Brain microvascular endothelial cell (primary cell): ENCODE results near the gene PLA2G4C.

ENCODE experiments used
- DNase-seq: peaks from one replicate; pipeline ENCODE4 v3.0.0-alpha.2; 2020
- H3K27ac ChIP-seq: fragments of 250-450 bp; sonication (Bioruptor Pico); 2 replicates; pipeline ENCODE4 v1.5.1; 2020; ENCODE audit warnings: mild to moderate bottlenecking, moderate library complexity
- H3K27me3 ChIP-seq: fragments of 250-450 bp; sonication (Bioruptor Pico); replicated peaks from 2 replicates; pipeline ENCODE4 v1.5.1; 2020; ENCODE audit warnings: mild to moderate bottlenecking
- H3K36me3 ChIP-seq: fragments of 250-450 bp; sonication (Bioruptor Pico); replicated peaks from 2 replicates; pipeline ENCODE4 v1.5.1; 2020; ENCODE audit warnings: mild to moderate bottlenecking
- H3K4me3 ChIP-seq: 2 replicates; pipeline ENCODE4 v1.5.1; 2011; ENCODE audit warnings: low read depth, mild to moderate bottlenecking, control low read depth, low read length, moderate library complexity
- in situ Hi-C: cut with HindIII; loops from 2 replicates; pipeline ENCODE4 v1.10.0; 2017; ENCODE audit warnings: low sequenced_read_pairs, low pct_ligation_motif_present
- TF ChIP-seq, protein P1 (sequence below): IDR thresholded peaks from 2 replicates; pipeline ENCODE4 v1.5.1; 2011; ENCODE audit warnings: low read depth, mild to moderate bottlenecking, moderate library complexity, low read length, control low read depth, inconsistent platforms; ENCODE audit errors: missing control alignments

Gene PLA2G4C

DNA sequence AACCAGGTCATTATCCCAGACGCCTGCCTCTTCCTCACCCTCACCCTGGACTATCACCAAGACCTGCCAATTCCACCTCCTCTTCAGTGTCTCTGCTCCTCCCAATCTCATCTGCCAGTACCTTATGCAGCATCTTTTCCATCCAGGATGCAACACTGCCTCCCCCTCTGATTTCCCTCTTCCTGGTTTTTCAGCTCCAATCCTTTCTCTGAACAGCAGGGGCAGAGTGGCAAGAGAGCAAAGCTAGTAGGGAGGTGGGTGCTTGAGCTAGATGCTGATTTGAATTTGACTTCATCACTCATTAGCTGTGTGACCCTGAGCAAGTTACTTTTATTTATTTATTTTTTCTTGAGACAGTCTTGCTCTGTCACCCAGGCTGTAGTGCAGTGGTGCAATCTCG, 41.2 kb downstream of the PLA2G4C start:
- Histone ChIP-seq H3K27me3 (no peaks in the 10 kb centered on the region), H3K4me3 (no peak overlapping the region), H3K27ac (no peak overlapping the region), H3K36me3 (no peaks in the 10 kb centered on the region)
- in situ Hi-C loops: no loop called here
- no peak for DNase-seq
- TF ChIP-seq, protein P1, sequence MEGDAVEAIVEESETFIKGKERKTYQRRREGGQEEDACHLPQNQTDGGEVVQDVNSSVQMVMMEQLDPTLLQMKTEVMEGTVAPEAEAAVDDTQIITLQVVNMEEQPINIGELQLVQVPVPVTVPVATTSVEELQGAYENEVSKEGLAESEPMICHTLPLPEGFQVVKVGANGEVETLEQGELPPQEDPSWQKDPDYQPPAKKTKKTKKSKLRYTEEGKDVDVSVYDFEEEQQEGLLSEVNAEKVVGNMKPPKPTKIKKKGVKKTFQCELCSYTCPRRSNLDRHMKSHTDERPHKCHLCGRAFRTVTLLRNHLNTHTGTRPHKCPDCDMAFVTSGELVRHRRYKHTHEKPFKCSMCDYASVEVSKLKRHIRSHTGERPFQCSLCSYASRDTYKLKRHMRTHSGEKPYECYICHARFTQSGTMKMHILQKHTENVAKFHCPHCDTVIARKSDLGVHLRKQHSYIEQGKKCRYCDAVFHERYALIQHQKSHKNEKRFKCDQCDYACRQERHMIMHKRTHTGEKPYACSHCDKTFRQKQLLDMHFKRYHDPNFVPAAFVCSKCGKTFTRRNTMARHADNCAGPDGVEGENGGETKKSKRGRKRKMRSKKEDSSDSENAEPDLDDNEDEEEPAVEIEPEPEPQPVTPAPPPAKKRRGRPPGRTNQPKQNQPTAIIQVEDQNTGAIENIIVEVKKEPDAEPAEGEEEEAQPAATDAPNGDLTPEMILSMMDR: peak; percentile 15

DNA sequence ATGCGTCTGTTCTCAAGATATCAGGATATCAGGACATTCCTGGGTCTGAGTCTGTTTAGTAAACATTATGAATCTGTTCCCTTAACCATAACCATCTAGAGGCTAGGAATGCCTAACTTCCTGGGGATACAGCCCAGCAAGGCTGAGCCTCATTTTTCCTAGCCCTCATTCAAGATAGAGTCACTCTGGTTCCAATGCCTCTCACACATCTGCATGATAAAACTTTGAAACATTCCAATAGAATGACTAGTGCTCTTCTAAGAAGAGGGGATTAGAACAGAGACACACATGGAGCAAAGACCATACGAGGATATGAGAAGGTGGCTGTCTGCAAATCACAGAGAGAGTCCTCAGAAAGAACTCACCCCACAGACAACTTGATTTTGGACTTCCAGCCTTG, 46.1 kb downstream of the PLA2G4C start:
- Histone ChIP-seq H3K27me3 (no peaks in the 10 kb centered on the region), H3K27ac (no peak overlapping the region), H3K4me3 (no peak overlapping the region), H3K36me3 (no peaks in the 10 kb centered on the region)
- TF ChIP-seq, protein P1: no peak
- in situ Hi-C loops: no loop called here
- DNase-seq: peak; percentile 13

- TF ChIP-seq, protein P1: no peak
- Histone ChIP-seq H3K27me3 (no peaks in the 10 kb centered on the region), H3K36me3 (no peaks in the 10 kb centered on the region), H3K27ac (no peak overlapping the region), H3K4me3 (no peak overlapping the region)
- in situ Hi-C loops: no loop called here
- DNase-seq: no peak
These were observed 48.9 kb downstream of the PLA2G4C start for GRCh38 chr19:48061401-48062344.

DNA sequence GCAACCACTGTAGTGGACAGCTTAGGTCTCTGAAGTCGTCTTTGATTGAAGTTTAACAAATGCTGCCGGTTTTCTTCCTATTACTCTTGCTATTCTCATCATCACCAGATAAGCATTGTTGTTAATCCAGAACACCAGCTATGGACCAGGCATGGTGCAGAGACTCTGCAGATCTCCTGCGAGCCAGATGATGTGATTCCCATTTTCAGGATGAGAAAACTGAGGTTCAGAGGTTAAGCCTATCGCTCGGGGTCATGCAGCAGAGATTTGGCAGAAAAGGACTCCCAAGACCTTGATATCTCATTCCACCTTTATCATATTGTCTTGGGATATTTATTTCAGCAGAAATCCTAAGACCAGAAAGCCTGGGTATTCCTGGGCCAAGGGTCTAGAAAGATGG, 50.2 kb downstream of the PLA2G4C start:
- TF ChIP-seq, protein P1: no peak
- DNase-seq: no peak
- Histone ChIP-seq H3K27ac (no peak overlapping the region), H3K27me3 (no peaks in the 10 kb centered on the region), H3K4me3 (no peak overlapping the region), H3K36me3 (no peaks in the 10 kb centered on the region)
- in situ Hi-C loops: no loop called here

DNA sequence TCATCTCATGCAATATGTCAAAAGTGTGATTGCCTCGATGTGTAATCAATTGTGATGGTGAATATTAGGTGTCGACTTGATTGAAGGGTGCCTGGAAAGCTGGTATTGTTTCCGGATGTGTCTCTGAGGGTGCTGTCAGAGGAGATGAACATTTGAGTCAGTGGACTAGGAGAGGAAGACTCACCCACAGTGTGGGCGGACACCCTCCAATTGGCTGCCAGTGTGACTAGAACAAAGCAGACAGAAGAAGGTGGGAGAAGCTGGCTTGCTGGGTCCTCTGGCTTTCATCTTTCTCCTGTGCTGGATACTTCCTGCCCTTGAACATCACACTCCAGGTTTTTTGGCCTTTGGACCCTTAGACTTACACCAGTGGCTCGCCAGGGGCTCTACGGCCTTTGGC, 51.3 kb downstream of the PLA2G4C start:
- TF ChIP-seq, protein P1: no peak
- no peaks in the 10 kb centered on the region for H3K27me3 ChIP-seq
- no peak for DNase-seq
- no peak overlapping the region for H3K4me3 ChIP-seq
- in situ Hi-C loops: no loop called here
- H3K27ac ChIP-seq: no peak overlapping the region
- H3K36me3 ChIP-seq: no peaks in the 10 kb centered on the region
